Thymus (tissue), 11 donors: ENCODE measurements around the gene CMIP. TPM values are rescaled to one million over a fixed set of nuclear protein-coding genes. Genes with fewer than 3 reads are reported as not detected.

ENCODE experiments used
- DNase-seq, 9 donors: peaks; one replicate each; pipeline ENCODE4 v3.0.0-alpha.2; 2013; ENCODE audit warnings: low spot score in 9 of 9, low read depth in 6 of 9, missing footprints in 1 of 9
- H3K27ac ChIP-seq, 2 donors: one replicate each; pipeline ENCODE4 v1.5.1; 2013; ENCODE audit warnings: control low read depth in 1 of 2, low read depth in 1 of 2, low read length in 1 of 2, mild to moderate bottlenecking in 1 of 2, moderate library complexity in 1 of 2
- H3K27me3 ChIP-seq, 2 donors: one replicate each; pipeline ENCODE4 v1.5.1; 2013; ENCODE audit warnings: low read length in 1 of 2; ENCODE audit not compliant: control insufficient read depth in 2 of 2, insufficient read depth in 1 of 2
- H3K36me3 ChIP-seq, 2 donors: one replicate each; pipeline ENCODE4 v1.5.1; 2013; ENCODE audit warnings: low read length in 1 of 2, mild to moderate bottlenecking in 1 of 2, moderate library complexity in 1 of 2; ENCODE audit not compliant: control insufficient read depth in 2 of 2, insufficient read depth in 2 of 2
- H3K4me1 ChIP-seq, 2 donors: one replicate each; pipeline ENCODE4 v1.5.1; 2013; ENCODE audit warnings: low read length in 2 of 2; ENCODE audit not compliant: control insufficient read depth in 2 of 2, insufficient read depth in 2 of 2
- H3K4me3 ChIP-seq, 2 donors: one replicate each; pipeline ENCODE4 v1.5.1; 2013; ENCODE audit warnings: low read length in 2 of 2, control low read depth in 1 of 2, mild to moderate bottlenecking in 1 of 2
- H3K9me3 ChIP-seq, 2 donors: one replicate each; pipeline ENCODE4 v1.5.1; 2013; ENCODE audit warnings: low read length in 1 of 2, mild to moderate bottlenecking in 1 of 2; ENCODE audit not compliant: control insufficient read depth in 2 of 2, insufficient read depth in 1 of 2
- WGBS: extraction: QIAGEN DNeasy Blood & Tissue Kit; methylation state at CpG from one replicate; pipeline ENCODE4 v1.1.7; 2013; 5-methylcytosine and 5-hydroxymethylcytosine counted together
- polyA plus RNA-seq: library from polyadenylated mRNA; stranded (reverse); fragments of 200-250 nt; gene quantifications from one replicate; pipeline ENCODE4 v1.2.3, GENCODE V29; 2013
- total RNA-seq: library from RNA; stranded (reverse); fragments of 120-200 nt; gene quantifications from one replicate; pipeline ENCODE4 v1.2.4, GENCODE V29; 2013
- donor health status: healthy.

CMIP gene
- total and polyA plus RNA-seq, 2 donors, result 5.2 to 19.4 TPM

DNA sequence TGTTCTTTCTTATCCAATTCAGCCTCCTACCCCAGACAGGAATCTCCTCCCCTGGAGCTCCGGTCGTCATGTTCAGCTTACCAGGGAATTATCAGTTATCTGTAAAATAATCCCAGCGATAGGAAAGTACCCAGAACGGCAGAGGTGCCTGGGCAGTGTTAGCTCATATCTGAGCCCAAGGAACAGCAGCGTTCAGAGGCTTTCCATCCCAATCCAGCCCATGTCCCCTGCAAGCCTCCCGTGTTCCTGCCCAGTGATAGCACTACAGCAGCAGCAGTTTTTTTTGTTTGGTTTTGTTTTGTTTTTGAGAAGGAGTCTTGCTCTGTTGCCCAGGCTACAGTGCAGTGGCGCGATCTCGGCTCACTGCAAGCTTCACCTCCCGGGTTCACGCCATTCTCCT lies 158.2 kb downstream of the CMIP start:
- Histone ChIP-seq H3K9me3 (no peaks in the 10 kb centered on the region), H3K27ac (no peak overlapping the region), H3K4me1 (peaks cover 0 to 3% of the 10 kb centered on the region in 2 donors), H3K4me3 (no peak overlapping the region), H3K36me3 (peaks cover 2 to 5% of the 10 kb centered on the region in 2 donors), H3K27me3 (no peaks in the 10 kb centered on the region)
- 99% methylated on average over 11 of the region's 11 CpGs for WGBS
- DNase-seq, result no peak

- Histone ChIP-seq H3K4me3 (no peak overlapping the region), H3K27me3 (no peaks in the 10 kb centered on the region), H3K4me1 (peaks cover 0 to 5% of the 10 kb centered on the region in 2 donors), H3K36me3 (peaks cover 12 to 24% of the 10 kb centered on the region in 2 donors), H3K9me3 (no peaks in the 10 kb centered on the region), H3K27ac (no peak overlapping the region)
- 96% methylated on average over 8 of the region's 8 CpGs for WGBS
- DNase-seq, result no peak
These were observed 160.4 kb downstream of the CMIP start for GRCh38 chr16:81604960-81605383.

GRCh38 chr16:81606039-81606438 lies 161.4 kb downstream of the CMIP start:
- no peaks in the 10 kb centered on the region for H3K27me3 ChIP-seq
- DNase-seq, result no peak
- 99% methylated on average over 4 of the region's 4 CpGs for WGBS
- no peak overlapping the region for H3K27ac ChIP-seq
- H3K9me3 ChIP-seq, result no peaks in the 10 kb centered on the region
- H3K4me1 ChIP-seq, result peaks cover 0 to 9% of the 10 kb centered on the region in 2 donors
- H3K36me3 ChIP-seq, result peaks cover 12 to 31% of the 10 kb centered on the region in 2 donors
- H3K4me3 ChIP-seq, result no peak overlapping the region

DNA sequence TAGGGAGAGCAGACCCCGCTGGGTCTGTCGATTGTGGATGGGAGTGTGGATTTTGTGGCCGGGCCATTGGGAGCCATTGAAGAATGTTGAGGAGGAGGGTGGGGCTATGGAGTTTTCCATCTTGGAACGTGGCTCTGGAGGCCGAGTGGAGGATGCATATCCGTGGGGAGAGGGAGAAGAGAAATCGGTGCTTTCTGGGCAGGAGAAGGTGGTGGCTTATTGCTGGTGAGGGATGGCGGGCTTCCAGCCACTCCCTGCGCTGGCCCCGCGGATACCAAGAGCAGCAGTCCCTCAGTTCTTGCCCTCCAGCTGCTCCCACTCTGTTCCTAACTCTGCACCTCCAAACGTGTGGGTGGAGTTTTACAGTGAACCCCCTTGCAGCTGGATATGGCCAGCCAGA lies 162.4 kb downstream of the CMIP start:
- WGBS, result 97% methylated on average over 12 of the region's 12 CpGs
- Histone ChIP-seq H3K36me3 (peaks cover 16 to 34% of the 10 kb centered on the region in 2 donors), H3K4me3 (no peak overlapping the region), H3K27me3 (no peaks in the 10 kb centered on the region), H3K27ac (no peak overlapping the region), H3K9me3 (no peaks in the 10 kb centered on the region), H3K4me1 (peaks cover 0 to 9% of the 10 kb centered on the region in 2 donors)
- DNase-seq, result no peak

GRCh38 chr16:81607805-81608522 lies 163.4 kb downstream of the CMIP start:
- DNase-seq, result no peak
- WGBS, result 98% methylated on average over 6 of the region's 6 CpGs
- H3K4me3 ChIP-seq, result no peak overlapping the region
- H3K27me3 ChIP-seq, result no peaks in the 10 kb centered on the region
- peaks cover 0 to 9% of the 10 kb centered on the region in 2 donors for H3K4me1 ChIP-seq
- H3K27ac ChIP-seq, result no peak overlapping the region
- peaks cover 20 to 36% of the 10 kb centered on the region in 2 donors for H3K36me3 ChIP-seq
- H3K9me3 ChIP-seq, result no peaks in the 10 kb centered on the region

DNA sequence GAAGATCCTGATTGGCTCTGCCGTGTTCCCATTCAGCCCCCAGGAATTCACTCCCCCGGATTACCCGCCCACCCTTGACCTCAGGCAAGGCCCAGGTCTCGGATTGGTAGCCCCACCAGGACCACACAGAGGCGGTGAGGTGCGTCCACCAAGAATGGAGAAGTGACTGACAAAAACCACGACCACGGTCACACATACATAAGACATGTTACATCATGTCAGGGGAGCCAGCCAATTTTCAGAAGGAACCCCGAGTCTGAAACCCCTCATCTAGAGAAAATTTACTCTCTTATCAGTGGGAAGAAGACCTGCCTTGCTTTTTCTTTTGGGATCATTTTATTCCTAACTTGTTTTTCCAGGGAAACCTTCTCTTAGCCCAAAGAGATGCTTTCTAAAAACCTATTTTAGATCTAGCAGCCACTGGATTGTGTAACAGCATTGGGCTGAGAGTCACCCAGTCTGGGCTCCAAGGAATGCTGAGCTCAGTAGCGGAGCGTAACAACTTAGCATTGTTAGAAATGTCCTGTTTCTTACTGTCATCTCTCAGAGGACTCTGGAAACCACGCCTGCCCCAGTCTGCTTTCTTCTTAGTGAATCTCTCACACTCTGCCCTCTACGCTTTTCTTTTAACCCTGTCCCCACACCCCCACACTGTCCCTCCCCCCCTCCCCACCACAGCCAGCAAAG lies 164.1 kb downstream of the CMIP start:
- 90% methylated on average over 13 of the region's 13 CpGs for WGBS
- Histone ChIP-seq H3K27ac (no peak overlapping the region), H3K9me3 (no peaks in the 10 kb centered on the region), H3K4me3 (no peak overlapping the region), H3K4me1 (peaks cover 0 to 9% of the 10 kb centered on the region in 2 donors), H3K36me3 (peaks cover 20 to 36% of the 10 kb centered on the region in 2 donors), H3K27me3 (no peaks in the 10 kb centered on the region)
- no peak for DNase-seq

DNA sequence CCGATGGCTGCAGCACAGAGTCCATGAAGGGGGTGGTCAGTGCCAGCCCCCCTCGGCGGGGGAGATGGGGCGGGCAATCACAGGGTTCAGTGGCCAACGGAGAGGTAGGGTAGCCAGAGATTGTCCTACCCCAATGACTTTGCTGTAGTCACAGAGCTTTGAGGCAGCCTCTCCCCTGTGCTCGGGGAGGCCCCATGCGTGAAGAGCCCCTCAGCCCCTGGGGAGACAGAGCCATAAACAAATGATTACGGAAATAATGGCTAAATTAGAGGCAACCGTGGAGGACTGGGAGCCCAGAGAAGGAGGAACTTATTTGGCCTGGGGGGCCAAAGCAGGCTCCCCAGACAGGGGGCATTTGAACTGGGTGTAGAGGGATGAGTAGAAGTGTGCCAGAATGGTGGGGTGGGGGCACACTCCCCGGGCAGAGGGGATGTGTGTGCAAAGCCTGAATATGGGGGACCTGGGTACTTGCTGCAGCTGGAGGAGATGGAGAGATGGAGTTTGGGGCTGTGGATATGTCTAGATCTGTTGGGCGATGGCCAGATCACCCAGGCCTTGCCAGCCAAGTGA lies 164.8 kb downstream of the CMIP start:
- Histone ChIP-seq H3K4me1 (peaks cover 0 to 9% of the 10 kb centered on the region in 2 donors), H3K9me3 (no peaks in the 10 kb centered on the region), H3K4me3 (no peak overlapping the region), H3K36me3 (peaks cover 20 to 36% of the 10 kb centered on the region in 2 donors), H3K27me3 (no peaks in the 10 kb centered on the region), H3K27ac (no peak overlapping the region)
- WGBS, result 96% methylated on average over 11 of the region's 11 CpGs
- DNase-seq, result no peak

- H3K4me3 ChIP-seq, result no peak overlapping the region
- no peaks in the 10 kb centered on the region for H3K9me3 ChIP-seq
- H3K27me3 ChIP-seq, result no peaks in the 10 kb centered on the region
- peaks cover 20 to 36% of the 10 kb centered on the region in 2 donors for H3K36me3 ChIP-seq
- DNase-seq, result no peak
- 94% methylated on average over 26 of the region's 26 CpGs for WGBS
- H3K4me1 ChIP-seq, result peaks cover 0 to 9% of the 10 kb centered on the region in 2 donors
- no peak overlapping the region for H3K27ac ChIP-seq
These were observed 165.7 kb downstream of the CMIP start for GRCh38 chr16:81610144-81610842.
